Measurements from ENCODE around the gene ADD2.

- TF ChIP-seq CTCF (conservative IDR thresholded peaks at IDR 0.05; ENCODE audit: low read depth in 2 of 2) (no peak), EZH2 (IDR thresholded peaks at IDR 0.05; ENCODE audit: low read depth, unreplicated experiment) (no peak), POLR2AphosphoS5 (IDR thresholded peaks at IDR 0.05; ENCODE audit: low read depth) (no peak), REST (IDR thresholded peaks at IDR 0.05; ENCODE audit: unreplicated experiment) (no peak), ETS1 (IDR thresholded peaks at IDR 0.05) (no peak), CREB1 (CRISPR knock-in tag; IDR thresholded peaks at IDR 0.05; ENCODE audit: low read depth) (no peak), EZH2phosphoT487 (IDR thresholded peaks at IDR 0.05; ENCODE audit: unreplicated experiment) (no peak), ZNF114 (CRISPR knock-in tag; IDR thresholded peaks at IDR 0.05) (no peak)
These were observed 97.8 kb downstream of the ADD2 start for GRCh38 chr2:70670202-70670601.

Data from GM23338 (cell line).